ENCODE measurements around the gene ENG.

The ENG gene

DNA sequence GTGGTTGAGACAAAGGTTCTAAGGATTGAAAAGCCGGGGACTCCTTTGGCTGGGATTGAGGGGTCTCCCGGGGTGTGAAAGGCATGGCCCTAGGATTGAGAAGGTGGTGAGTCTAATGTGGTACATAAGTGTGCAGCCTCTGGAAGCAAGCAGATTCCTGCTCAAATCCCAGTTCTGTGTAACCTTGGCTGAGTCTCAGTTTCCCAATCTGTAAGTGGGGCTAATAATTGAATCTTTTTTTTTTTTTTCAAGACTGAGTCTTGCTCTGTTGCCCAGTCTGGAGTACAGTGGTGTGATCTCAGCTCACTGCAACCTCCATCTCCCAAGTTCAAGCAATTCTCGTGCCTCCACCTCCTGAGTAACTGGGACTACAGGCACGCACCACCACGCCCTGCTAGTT is 81.9 kb downstream of the ENG start:
- FAIRE-seq, result no peak

DNA sequence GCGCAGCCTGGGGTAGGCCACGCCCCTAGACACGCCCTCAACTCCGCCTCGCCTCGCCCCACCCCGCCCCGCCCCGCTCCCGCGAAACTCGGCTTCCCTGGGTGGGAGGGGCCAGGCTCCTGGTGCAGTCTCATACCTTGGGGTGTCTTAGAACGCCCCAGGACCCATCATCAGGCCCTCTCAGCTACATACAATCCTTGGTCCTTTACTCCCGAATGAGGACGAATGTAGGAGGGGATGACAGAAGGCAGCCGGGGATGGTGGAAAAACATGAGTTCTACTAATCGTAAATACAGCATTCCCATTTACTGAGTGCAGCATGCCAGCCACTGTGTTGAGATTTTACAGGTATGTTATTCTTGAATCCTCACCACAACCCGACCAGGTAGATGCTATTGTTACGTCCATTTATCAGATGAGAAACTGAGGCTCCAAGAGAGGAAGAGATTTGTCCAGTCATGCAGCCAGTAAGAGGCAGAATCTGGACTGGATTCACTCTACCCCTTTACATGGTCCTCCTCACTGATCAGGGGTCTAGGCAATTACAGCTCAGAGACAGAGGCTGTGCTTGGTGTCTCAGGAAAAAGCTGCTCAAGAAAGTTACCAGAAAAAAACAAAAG is 82.8 kb downstream of the ENG start:
- FAIRE-seq, result no peak

DNA sequence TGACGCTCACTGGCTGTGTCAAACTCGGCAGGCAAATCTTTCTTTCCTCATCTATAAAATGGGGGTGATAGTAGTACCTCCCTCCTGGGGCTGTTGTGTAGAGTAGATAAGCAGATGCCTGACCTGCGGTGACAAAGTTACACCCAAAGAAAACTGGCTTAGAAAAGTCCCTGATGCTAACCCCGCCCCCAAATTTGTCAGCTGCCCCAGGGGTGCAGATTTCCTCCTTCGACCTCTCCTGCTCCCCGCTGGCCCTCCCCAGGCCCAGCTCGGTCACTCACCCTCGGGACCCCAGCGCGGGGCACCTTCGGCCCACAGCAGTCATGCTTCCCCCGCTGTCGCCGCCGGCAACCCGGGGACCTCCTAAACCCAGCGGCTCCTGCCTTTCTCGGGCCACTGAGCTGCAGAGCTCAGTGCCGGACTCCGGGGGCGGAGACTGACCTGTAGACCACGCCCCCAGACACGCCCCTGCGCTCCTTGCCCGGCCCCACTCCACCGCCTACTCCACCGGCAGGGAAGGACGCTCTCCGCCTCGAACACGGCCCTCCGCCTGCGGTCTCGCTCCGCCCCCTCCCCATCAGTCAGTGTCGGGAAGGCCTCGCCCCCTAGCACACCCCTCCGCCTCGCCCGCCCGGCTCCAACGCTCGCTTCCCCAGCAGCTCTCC is 83.4 kb downstream of the ENG start:
- no peak for FAIRE-seq

DNA sequence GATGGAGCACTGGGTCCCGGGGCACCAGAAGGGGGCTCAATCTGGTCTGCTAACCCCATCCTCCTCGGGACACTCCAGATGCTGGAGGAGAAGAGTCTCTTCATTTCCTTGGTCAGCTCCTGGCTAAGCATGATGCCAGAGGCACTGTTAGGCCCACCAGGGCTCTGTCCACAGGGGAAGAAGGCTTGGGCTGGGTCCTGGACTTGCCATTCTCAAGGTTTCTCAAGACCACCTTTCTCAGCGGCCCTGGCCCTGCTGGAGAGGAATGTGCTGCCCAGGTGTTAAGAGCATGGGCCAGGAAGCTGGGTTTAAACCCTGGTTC is 83.9 kb downstream of the ENG start:
- no peak for FAIRE-seq

DNA sequence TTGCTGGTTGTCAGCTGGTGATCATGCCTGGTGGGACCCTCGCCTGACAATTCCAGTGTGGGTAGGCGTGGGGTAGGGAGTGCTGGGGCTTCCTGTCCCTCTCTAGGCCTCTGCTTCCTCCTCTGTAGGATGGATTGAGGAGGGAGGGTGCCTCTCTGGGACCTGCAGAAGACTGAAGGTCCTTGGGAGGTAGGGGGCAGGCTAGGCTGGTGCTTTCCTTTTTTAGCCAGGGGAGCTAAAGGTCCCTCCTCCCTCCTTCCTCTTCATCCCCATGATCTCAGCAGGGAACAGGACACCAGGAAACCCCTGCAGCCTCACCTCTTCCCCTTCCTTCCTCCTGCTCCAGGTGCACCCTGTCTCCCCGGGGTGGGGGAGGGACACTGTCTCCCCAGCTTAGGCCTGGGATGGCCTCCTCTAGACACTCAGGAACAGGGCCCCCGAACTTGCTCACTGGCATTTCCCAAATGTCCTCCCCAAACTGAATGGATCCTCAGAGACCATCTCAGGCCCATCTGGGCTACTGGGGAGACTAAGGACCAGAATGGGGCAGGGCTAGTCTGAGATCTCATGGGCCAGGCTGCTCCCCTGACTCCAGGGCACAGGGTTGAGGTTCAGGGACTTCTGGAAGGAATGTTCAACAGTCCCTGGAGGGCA is 84.4 kb downstream of the ENG start:
- no peak for FAIRE-seq

DNA sequence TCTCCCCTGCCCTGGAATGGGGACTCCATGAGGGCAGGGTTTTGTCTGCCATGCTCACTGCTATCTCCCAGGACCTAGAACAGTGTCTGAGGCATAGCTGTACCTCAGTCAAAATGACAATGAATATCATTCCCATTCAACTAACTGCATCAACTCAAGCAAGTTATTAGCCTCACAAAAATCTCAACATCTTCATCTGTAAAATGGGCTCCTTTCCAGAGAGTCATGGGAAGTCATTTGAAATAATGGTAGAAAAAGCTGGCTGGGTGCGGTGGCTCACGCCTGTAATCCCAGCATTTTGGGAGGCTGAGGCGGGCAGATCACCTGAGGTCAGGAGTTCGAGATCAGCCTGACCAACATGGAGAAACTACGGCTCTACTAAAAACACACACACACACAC is 85.4 kb downstream of the ENG start:
- FAIRE-seq, result no peak

DNA sequence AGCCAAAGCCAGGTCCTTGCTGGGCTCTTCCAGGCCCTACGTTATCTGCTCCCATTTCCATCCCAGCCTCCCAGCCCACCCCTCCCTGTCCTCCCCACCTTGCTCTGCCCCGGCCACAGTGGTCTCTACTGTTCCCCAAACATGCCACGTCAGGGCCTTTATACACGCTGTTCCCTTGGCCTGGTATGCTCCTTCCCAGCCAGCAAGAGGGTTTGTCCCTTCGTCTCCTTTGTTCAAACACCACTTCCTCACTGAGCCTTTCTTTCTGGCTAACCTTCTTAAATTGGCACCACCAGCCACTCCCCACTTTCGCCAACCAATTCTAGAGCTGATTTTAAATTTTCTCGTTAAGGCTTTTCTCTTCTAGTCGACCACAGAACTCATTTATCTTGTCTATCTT is 85.8 kb downstream of the ENG start:
- no peak for FAIRE-seq

DNA sequence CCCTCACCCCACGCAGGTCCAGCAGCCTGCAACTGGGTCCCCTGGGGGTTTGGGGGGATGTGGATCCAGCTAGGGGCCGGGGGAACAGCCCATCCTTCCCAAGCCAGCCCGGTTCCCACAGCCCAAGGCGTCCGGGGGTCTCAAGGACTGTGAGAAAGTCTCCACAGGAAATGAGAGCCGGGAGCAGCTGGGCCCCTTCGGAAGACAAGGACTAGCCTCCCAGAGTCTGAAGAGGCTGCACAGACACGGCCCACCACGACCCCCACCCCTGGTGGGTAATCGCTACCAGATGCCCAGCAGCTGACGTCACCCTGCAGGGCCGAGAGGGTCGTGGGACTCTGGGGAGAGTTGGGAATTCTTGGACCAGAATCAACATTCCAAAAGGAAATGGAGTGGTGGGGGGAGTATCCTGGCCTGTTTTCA is 86.5 kb downstream of the ENG start:
- no peak for FAIRE-seq

DNA sequence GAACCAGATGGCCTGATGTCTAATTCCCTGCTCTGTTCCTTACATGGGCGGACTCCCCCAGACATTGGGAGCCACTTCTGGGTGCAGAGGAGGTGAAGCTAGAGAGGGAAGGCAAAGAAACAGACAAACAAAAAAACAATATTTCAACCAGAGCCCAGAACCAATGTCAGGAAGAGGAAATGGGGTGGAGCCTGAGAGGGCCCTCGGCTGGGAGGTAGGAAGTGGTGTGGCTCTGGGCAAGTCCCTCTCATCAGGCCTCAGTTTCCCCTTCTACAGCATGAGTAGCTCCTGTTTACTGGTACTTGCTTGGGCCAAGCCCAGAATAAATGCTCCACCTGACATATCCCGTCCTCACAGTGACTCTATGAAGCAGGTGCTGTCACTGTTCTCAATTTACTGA is 87.0 kb downstream of the ENG start:
- no peak for FAIRE-seq

DNA sequence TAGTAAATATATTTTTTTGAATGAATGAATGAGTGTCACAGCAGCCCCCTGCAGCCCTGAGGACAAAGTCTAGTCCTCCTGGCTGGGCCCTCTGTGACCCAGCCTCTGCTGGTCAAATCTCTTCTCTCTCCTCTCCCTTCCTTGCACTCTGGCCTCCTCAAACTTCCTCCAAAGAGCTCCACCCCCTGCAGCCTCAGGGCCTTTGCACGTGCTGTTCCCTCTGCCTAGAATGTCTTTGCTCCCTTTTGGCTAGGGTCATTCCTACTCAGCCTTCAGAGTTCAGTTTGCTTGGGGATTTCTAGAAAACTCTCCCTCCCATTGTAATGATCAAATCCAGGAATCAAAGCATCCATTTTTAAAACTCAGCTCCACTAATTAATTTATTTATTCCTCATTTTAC is 89.0 kb downstream of the ENG start:
- no peak for FAIRE-seq

Data from colon (tissue), 2 donors.